GM13976 (cell line): Measurements from ENCODE around the gene ARF6.

Source experiments
- DNase-seq: peaks from one replicate; pipeline ENCODE4 v3.0.0; 2012; ENCODE audit warnings: low spot score
- in situ Hi-C: fragments of 300-500 bp; cut with MboI; formaldehyde crosslinking; loops from one replicate; pipeline ENCODE4 v1.12.0; 2022; ENCODE audit warnings: low sequenced_read_pairs, mixed read lengths, inconsistent platforms; ENCODE audit not compliant: unreplicated experiment
- TF ChIP-seq, protein P1 (sequence below): IDR thresholded peaks from 2 replicates; pipeline ENCODE4 v1.5.1; 2012; ENCODE audit warnings: borderline replicate concordance, mild to moderate bottlenecking; ENCODE audit not compliant: insufficient read depth; ENCODE audit errors: extremely low read depth, missing control alignments, control extremely low read depth

The ARF6 gene

DNA sequence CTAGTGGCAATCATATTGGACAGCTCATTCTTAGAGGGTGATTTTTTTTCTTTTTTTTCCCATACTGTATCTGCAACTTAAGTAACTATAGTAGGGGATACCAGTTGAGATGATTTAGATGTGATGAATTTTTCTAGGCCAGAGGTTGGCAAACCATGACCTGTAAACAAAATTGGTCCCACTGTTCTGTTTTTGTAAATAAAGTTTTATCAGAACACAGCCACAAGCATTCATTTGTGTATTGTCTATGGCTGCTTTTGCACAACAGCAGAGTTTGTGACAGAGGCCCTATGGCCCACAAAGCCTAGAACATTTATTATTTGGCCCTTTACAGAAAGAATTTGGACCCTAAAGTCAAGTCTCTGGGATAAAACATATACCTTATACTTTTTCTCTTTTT lies 11.4 kb downstream of the ARF6 start:
- TF ChIP-seq, protein P1, sequence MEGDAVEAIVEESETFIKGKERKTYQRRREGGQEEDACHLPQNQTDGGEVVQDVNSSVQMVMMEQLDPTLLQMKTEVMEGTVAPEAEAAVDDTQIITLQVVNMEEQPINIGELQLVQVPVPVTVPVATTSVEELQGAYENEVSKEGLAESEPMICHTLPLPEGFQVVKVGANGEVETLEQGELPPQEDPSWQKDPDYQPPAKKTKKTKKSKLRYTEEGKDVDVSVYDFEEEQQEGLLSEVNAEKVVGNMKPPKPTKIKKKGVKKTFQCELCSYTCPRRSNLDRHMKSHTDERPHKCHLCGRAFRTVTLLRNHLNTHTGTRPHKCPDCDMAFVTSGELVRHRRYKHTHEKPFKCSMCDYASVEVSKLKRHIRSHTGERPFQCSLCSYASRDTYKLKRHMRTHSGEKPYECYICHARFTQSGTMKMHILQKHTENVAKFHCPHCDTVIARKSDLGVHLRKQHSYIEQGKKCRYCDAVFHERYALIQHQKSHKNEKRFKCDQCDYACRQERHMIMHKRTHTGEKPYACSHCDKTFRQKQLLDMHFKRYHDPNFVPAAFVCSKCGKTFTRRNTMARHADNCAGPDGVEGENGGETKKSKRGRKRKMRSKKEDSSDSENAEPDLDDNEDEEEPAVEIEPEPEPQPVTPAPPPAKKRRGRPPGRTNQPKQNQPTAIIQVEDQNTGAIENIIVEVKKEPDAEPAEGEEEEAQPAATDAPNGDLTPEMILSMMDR, result no peak
- in situ Hi-C loops, result no loop called here
- no peak for DNase-seq

DNA sequence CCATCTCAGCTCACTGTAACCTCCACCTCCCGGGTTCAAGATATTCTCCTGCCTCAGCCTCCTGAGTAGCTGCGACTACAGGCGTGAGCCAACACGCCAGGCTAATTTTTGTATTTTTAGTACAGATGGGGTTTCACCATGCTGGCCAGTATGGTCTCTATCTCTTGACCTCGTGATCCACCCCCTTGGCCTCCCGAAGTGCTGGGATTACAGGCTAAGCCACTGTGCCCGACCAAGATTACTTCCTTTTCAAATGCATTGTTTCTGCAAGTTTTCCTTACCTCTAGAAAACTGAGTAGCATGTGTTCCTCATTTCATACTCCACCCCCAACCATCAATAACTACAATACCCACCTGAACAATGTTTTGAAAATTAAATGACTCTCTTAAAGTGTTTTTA lies 13.1 kb downstream of the ARF6 start:
- TF ChIP-seq, protein P1, result no peak

DNA sequence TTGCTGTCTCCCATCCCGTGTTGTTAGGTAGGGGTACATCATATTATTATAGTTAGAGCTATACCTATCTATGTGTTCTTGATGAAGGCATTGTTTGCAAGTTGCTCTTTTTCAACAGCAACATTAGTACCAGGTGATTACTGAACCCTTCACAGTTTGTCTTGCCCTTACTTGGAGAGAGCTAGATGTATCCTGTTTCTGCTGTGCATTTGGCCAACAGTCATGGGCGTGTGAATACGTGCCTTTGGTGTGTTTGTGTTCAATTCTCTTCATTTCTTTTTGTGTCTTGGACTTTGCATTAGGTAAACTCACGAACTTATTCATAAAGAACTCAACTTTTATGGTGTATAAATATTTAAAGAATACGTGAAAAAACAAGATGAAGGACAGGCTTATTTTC lies 14.3 kb downstream of the ARF6 start:
- in situ Hi-C loops, result no loop called here
- TF ChIP-seq, protein P1, result no peak
- no peak for DNase-seq

More for the DNA sequence above, 13.1 kb downstream of the ARF6 start:
- DNase-seq, result no peak
- in situ Hi-C loops, result no loop called here

DNA sequence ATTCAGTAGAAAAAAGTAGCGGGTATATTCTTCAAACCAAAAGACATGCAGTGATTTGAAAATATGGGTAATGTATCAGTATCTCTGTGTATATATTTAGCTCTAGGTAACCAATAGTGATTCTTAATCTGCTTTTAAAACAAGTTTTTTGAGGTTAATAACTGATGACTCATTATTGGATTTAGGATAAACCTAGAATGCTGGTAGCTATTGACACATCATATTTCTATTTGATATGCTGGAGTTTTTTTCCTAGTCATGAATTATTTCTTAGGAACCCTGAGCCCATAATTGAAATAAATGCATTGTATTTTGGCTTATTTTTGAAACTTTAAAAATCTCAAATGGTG lies 15.5 kb downstream of the ARF6 start:
- in situ Hi-C loops, result no loop called here

DNA sequence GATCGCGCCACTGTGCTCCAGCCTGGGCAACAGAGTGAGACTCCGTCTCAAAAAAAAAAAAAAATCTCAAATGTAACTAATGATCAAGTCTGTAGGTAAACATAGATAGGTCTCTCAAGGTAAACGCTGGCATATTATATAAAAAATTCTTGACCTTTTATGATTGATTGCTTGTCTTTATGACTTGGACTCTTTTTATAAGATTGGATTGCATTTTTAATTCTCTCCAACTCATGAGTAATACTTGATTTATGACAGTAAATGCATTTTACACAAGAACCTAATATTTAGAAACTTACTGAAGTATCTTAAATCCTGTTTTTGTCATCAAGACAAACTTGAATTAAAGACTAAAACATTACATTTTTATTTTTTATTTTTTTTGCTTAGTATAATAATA lies 16.1 kb downstream of the ARF6 start:
- DNase-seq, result no peak
- TF ChIP-seq, protein P1, result no peak
- in situ Hi-C loops, result no loop called here

More for the DNA sequence above, 15.5 kb downstream of the ARF6 start:
- TF ChIP-seq, protein P1, result no peak
- DNase-seq, result no peak

DNA sequence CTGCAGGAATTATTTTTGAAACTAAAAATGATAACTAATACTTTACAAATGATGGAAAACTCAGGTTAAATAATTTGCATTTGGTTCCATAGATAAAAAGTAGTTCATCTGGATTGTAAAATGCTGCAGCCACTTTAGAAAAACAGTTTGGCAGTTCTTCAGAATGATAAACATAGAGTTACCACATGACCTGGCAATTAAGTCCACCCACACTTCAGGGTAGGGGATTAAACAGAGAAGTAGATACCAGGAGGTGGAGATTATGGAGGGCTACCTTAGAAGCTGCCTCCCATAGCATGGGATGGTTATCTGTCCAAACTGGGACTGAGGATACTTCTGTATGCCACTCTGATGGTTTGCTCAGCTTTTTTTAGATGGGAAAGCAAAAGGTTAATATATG lies 22.2 kb downstream of the ARF6 start:
- TF ChIP-seq, protein P1, result no peak
- no peak for DNase-seq
- in situ Hi-C loops, result no loop called here

DNA sequence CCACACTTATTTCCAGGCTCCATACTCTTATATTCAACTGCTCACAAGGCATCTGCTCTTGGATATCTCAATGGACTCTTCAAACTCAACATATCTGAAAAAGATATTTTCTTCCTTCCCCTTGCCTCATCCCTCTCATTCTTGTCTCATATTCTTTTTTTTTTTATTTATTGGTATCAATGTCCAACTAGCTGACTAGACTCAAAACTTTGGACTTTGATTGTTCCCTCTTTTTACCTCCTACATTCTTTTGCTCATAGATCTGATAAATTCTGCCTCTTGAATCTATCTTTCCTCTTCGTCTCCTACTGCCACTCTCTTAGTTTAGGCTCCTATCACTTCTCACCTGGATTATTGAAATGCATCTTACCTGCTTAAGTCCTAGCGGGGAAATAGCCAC lies 25.8 kb downstream of the ARF6 start:
- DNase-seq, result no peak
- TF ChIP-seq, protein P1, result no peak
- in situ Hi-C loops, result no loop called here
